NCI-H128 (cell line): Measurements from ENCODE around the gene MMAB.
A peak's percentile ranks its signal among the peaks of the same experiment; 100 is the strongest.

Experiments
- DNase-seq: peaks from one replicate; lab custom pipeline; 2025; ENCODE audit not compliant: unreplicated experiment; lab: John Stamatoyannopoulos, UW

Gene MMAB

GRCh38 chr12:109518820-109519665 is 54.3 kb downstream of the MMAB start:
- DNase-seq, result peak; percentile 43

GRCh38 chr12:109517619-109518018 is 55.7 kb downstream of the MMAB start:
- no peak for DNase-seq

- DNase-seq, result no peak
Measured at GRCh38 chr12:109513977-109514376, 59.3 kb downstream of the MMAB start.

GRCh38 chr12:109513051-109513450 is 60.3 kb downstream of the MMAB start:
- DNase-seq, result no peak

GRCh38 chr12:109512608-109513007 is 60.7 kb downstream of the MMAB start:
- no peak for DNase-seq

- peak; percentile 70 for DNase-seq
Measured at GRCh38 chr12:109510196-109510595, 63.1 kb downstream of the MMAB start.

- no peak for DNase-seq
Measured at GRCh38 chr12:109504068-109504467, 69.2 kb downstream of the MMAB start.
